SK-N-SH (cell line): ENCODE data around the gene SEZ6L2.

Experiments used
- CTCF ChIP-seq: fragments of 200-600 bp; sonication (generic); IDR thresholded peaks from 2 replicates; pipeline ENCODE4 v1.6.1; 2017; ENCODE audit warnings: antibody characterized with exemption, mild to moderate bottlenecking, moderate library complexity
- EZH2phosphoT487 ChIP-seq: fragments of 200-600 bp; sonication (generic); IDR thresholded peaks from 2 replicates; pipeline ENCODE4 v1.6.1; 2017; ENCODE audit warnings: low read depth, mixed run types, mild to moderate bottlenecking, antibody characterized with exemption, moderate library complexity, borderline replicate concordance
- MAX ChIP-seq: IDR thresholded peaks from 2 replicates; pipeline ENCODE4 v1.4.0; 2012; ENCODE audit warnings: low read depth
- MXI1 ChIP-seq: IDR thresholded peaks from 2 replicates; pipeline ENCODE4 v1.6.1; 2012; ENCODE audit warnings: mild to moderate bottlenecking, low read depth, low read length, improper control_type of control experiment
- NFIC ChIP-seq: IDR thresholded peaks from 2 replicates; pipeline ENCODE4 v1.4.0; 2012; ENCODE audit warnings: borderline replicate concordance
- RAD21 ChIP-seq: IDR thresholded peaks from 2 replicates; pipeline ENCODE4 v1.6.1; 2012; ENCODE audit warnings: mild to moderate bottlenecking, low read length
- SMC3 ChIP-seq: IDR thresholded peaks from 2 replicates; pipeline ENCODE4 v1.6.1; 2012; ENCODE audit warnings: low read depth, low read length, improper control_type of control experiment
- TAF1 ChIP-seq: IDR thresholded peaks from 2 replicates; pipeline ENCODE4 v1.6.1; 2012; ENCODE audit warnings: low read depth, mild to moderate bottlenecking, low read length, moderate library complexity, borderline replicate concordance

- TF ChIP-seq CTCF (no peak), SMC3 (no peak), MAX (no peak), NFIC (no peak), RAD21 (no peak), MXI1 (no peak), TAF1 (no peak), EZH2phosphoT487 (no peak)
Observed at GRCh38 chr16:29891525-29892457, 7.6 kb downstream of the SEZ6L2 start.
